Muscle layer of colon (tissue), 2 donors: ENCODE data around the gene NUP93.
"Not testable (repeated sequence)": the region's sequence is repeated elsewhere in the genome, so short reads cannot be mapped to it uniquely, and the experiment has no call there.

ENCODE experiments used
- H3K27ac ChIP-seq: one replicate; pipeline ENCODE4 v1.7.0; 2013; ENCODE audit warnings: low read depth, mild to moderate bottlenecking, low read length, moderate library complexity
- H3K27me3 ChIP-seq, 2 donors: one replicate each; pipeline ENCODE4 v1.7.0; 2013; ENCODE audit warnings: low read length in 2 of 2, mild to moderate bottlenecking in 2 of 2; ENCODE audit not compliant: insufficient read depth in 2 of 2, control insufficient read depth in 1 of 2
- H3K36me3 ChIP-seq: one replicate; pipeline ENCODE4 v1.7.0; 2013; ENCODE audit warnings: mild to moderate bottlenecking, low read length; ENCODE audit not compliant: insufficient read depth
- H3K4me1 ChIP-seq: one replicate; pipeline ENCODE4 v1.7.0; 2013; ENCODE audit warnings: mild to moderate bottlenecking, low read length; ENCODE audit not compliant: insufficient read depth
- H3K4me3 ChIP-seq, 2 donors: one replicate each; pipeline ENCODE4 v1.7.0; 2013; ENCODE audit warnings: low read length in 2 of 2, low read depth in 1 of 2, mild to moderate bottlenecking in 1 of 2, moderate library complexity in 1 of 2
- H3K9ac ChIP-seq: one replicate; pipeline ENCODE4 v1.7.0; 2013; ENCODE audit warnings: low read length
- H3K9me3 ChIP-seq: one replicate; pipeline ENCODE4 v1.7.0; 2013; ENCODE audit warnings: mild to moderate bottlenecking, low read length
- donor health status: abdominal sarcoma.
- donor health status: Adenocarcinoma of cecum.

Gene NUP93

DNA sequence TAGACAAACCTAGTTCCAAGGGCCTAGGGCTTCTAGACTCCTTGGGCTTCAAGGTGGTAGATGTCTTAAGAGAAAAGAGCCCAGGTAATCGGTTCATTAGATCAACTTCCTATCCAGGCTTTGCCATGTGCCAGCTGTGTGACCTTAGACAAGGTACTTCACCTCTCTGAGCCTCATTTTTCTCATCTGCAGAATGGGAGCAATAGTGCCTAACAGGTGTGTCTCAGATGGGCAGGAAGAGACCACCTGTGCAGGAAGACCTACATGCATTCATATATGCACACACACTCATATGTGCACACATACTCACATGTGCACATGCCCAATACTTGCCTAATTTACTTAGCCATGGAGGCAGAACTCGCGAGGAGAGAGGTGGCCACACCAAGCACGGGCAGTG, 150.8 kb downstream of the NUP93 start:
- Histone ChIP-seq H3K9me3 (no peaks in the 10 kb centered on the region), H3K9ac (no peak overlapping the region), H3K4me3 (no peak overlapping the region), H3K36me3 (no peaks in the 10 kb centered on the region), H3K4me1 (no peaks in the 10 kb centered on the region), H3K27me3 (no peaks in the 10 kb centered on the region), H3K27ac (no peak overlapping the region)

DNA sequence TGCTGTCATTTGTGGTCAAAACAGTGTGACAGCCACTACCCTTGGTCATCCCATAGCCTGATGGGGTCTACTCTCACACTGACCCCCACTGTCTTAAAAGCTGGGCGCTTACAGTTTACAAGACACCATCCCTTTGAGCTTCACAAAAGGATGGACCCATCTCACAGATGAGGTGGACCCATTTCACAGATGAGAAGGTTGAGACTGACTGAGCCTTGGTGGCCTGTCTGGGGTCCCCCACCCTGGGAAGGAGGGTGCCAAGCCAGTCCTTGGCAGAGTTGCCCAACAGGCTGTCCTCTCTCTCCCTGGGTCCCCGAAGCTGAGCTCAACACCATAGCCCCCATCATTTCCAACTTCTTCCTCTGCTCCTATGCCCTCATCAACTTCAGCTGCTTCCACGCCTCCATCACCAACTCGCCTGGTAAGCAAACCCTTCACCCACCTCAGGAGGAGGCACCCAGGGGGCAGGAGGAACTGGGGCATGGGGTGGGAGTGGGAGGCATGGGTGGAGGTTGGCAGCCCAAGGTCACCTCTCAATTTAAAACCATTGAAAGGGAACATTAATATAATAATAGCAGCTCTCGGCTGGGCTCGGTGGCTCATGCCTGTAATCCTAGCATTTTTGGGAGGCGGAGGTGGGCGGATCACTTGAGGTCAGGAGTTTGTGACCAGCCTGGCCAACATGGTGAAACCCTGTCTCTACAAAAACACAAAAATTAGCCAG, 152.3 kb downstream of the NUP93 start:
- no peak overlapping the region for H3K27ac ChIP-seq
- H3K9me3 ChIP-seq: no peaks in the 10 kb centered on the region
- no peak overlapping the region for H3K4me3 ChIP-seq
- H3K4me1 ChIP-seq: no peaks in the 10 kb centered on the region
- H3K9ac ChIP-seq: no peak overlapping the region
- no peaks in the 10 kb centered on the region for H3K36me3 ChIP-seq
- no peaks in the 10 kb centered on the region for H3K27me3 ChIP-seq

DNA sequence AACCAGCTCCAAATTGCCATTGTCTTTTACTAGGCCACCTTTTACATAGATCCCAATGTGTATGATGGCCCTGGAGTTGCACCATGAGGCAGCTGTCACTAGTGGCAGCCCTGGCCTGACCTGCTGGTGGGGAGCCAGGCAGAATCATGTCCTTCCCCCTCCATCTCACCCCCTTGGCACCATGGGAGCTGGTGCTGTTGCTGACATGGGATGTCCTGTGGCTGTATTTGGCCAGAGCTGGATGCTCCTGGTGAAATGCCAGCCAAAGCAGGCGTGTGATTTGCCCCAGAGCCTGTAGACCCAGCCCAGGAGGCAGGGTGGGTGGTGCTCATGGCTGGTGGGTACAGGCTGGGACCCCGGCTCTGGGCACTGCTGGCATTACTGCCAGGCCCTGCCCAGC, 153.7 kb downstream of the NUP93 start:
- no peaks in the 10 kb centered on the region for H3K4me1 ChIP-seq
- H3K9me3 ChIP-seq: no peaks in the 10 kb centered on the region
- no peaks in the 10 kb centered on the region for H3K27me3 ChIP-seq
- H3K4me3 ChIP-seq: no peak overlapping the region
- H3K36me3 ChIP-seq: no peaks in the 10 kb centered on the region
- no peak overlapping the region for H3K9ac ChIP-seq
- H3K27ac ChIP-seq: no peak overlapping the region

DNA sequence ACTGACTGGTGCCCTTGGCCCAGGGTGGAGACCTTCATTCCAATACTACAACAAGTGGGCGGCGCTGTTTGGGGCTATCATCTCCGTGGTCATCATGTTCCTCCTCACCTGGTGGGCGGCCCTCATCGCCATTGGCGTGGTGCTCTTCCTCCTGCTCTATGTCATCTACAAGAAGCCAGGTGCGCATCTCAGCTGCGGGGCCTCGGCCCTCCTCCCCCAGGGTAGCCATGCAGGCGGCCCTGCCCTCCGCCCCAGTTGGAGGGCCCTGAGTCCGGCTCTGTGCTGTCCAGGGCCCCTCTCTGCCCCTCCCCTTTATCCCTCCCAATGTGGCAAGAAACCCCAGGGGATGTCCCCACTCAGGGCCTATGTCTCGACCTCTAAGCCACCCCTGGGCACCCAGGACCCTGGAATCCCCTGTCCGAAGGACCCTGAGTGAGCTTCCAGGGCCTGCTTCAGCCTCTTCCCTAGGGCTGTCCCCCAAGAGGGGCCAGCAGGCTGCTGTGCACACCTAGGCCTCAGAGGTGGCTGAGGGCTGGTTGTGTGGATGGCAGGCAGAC, 154.2 kb downstream of the NUP93 start:
- Histone ChIP-seq H3K27ac (no peak overlapping the region), H3K4me1 (no peaks in the 10 kb centered on the region), H3K36me3 (no peaks in the 10 kb centered on the region), H3K4me3 (no peak overlapping the region), H3K9me3 (no peaks in the 10 kb centered on the region), H3K9ac (no peak overlapping the region), H3K27me3 (no peaks in the 10 kb centered on the region)

DNA sequence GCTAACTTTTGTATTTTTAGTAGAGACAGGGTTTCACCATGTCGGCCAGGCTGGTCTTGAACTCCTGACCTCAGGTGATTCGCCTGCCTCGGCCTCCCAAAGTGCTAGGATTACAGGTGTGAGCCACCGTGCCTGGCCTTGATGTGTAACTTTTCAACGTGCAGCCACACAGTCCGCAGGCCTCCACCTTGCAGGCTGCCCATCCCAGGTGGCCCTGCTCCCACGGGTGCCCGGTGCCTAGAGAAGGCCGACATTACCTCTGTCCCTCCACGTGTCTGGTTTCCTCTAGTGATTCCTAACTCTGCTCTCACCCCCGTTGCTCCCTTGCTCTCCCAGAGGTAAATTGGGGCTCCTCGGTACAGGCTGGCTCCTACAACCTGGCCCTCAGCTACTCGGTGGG, 155.0 kb downstream of the NUP93 start:
- H3K36me3 ChIP-seq, H3K4me3 ChIP-seq, H3K27me3 ChIP-seq, H3K27ac ChIP-seq, H3K4me1 ChIP-seq, H3K9me3 ChIP-seq, H3K9ac ChIP-seq: not testable (repeated sequence)

DNA sequence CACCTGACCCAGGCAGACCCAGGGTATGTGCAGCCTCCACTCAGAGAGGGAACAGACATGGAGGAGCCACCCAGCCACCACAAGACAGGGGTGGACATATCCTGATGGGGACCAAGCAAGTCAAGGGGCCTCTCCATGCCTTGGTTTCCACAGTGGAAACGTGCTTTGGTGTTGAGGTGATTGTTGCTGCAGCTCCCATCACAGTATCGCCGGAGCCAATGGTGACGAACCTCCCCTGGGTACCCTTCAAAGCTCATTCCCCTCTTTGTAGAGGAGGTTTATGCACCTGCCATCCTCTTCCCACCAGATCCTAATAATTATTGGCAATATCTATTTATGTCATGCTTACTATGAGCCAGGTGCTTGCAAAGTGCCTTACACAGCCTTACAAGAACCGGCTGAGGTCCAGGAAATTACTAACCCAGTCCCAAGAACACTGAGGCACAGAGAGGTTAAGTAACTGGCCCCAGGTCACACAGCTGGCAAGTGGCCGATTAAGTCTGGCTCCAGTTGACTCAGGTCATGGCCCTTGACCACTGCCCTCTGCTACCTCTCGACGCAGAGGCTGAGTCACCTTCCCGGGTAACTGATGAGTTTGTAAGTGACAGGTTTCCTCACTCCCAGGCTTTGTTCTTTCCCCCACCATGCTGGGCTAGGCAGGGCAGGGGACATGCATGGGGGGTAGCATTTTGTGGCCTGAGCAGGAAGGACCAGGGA, 155.7 kb downstream of the NUP93 start:
- Histone ChIP-seq H3K36me3 (no peaks in the 10 kb centered on the region), H3K27ac (no peak overlapping the region), H3K4me3 (no peak overlapping the region), H3K9ac (no peak overlapping the region), H3K9me3 (no peaks in the 10 kb centered on the region), H3K4me1 (no peaks in the 10 kb centered on the region), H3K27me3 (no peaks in the 10 kb centered on the region)

DNA sequence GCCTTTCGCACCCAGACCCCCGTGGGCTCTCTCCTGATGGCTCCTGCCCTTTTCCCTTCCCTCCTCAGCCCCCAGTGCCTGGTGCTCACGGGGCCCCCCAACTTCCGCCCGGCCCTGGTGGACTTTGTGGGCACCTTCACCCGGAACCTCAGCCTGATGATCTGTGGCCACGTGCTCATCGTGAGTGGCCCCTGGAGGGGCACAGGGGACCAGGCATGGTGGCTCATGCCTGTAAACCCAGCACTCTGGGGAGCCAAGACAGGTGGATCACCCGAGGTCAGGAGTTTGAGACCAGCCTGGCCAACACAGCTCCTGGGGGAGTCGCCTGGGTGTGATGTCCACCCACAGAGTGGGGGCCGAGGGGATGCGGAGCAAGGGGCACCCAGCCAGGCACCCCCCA, 156.4 kb downstream of the NUP93 start:
- no peaks in the 10 kb centered on the region for H3K27me3 ChIP-seq
- H3K4me1 ChIP-seq: no peaks in the 10 kb centered on the region
- no peaks in the 10 kb centered on the region for H3K9me3 ChIP-seq
- no peaks in the 10 kb centered on the region for H3K36me3 ChIP-seq
- no peak overlapping the region for H3K9ac ChIP-seq
- H3K27ac ChIP-seq: no peak overlapping the region
- H3K4me3 ChIP-seq: no peak overlapping the region

DNA sequence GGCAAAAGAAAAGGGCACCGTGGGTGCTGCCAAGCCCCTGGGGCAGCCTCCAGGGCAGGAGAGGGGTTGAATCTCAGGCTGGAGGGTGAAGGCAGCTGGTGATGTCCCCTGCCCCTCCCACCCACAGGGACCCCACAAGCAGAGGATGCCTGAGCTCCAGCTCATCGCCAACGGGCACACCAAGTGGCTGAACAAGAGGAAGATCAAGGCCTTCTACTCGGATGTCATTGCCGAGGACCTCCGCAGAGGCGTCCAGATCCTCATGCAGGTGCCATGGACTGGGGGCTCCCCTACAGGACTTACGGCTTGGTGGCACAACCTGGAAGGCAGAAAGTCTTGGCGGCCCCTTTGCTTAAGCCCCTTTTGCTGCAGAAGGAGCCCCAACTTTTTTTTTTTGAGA, 156.9 kb downstream of the NUP93 start:
- Histone ChIP-seq H3K27me3 (no peaks in the 10 kb centered on the region), H3K4me1 (no peaks in the 10 kb centered on the region), H3K36me3 (no peaks in the 10 kb centered on the region), H3K4me3 (no peak overlapping the region), H3K27ac (no peak overlapping the region), H3K9ac (no peak overlapping the region), H3K9me3 (no peaks in the 10 kb centered on the region)

DNA sequence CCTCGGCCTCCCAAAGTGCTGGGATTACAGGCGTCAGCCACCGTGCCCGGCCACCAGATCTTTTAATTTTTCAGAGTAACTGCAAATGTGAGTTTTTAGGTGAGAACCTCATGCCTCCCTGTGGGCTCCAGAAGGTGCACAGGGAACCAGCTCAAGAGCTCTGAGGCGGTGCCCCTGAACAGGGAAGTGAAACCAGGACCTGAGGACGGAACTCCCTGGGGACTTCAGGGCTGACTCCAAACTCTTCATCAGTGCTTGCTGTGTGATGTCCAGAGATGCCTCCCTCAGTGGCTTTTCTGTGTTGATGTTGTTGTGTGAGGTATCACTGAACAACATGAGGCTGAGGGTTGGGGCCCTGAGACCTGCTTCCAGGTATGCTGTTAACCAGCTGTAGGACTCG, 158.9 kb downstream of the NUP93 start:
- Histone ChIP-seq H3K4me1 (no peaks in the 10 kb centered on the region), H3K4me3 (no peak overlapping the region), H3K36me3 (no peaks in the 10 kb centered on the region), H3K27me3 (no peaks in the 10 kb centered on the region), H3K27ac (no peak overlapping the region), H3K9me3 (no peaks in the 10 kb centered on the region), H3K9ac (no peak overlapping the region)

DNA sequence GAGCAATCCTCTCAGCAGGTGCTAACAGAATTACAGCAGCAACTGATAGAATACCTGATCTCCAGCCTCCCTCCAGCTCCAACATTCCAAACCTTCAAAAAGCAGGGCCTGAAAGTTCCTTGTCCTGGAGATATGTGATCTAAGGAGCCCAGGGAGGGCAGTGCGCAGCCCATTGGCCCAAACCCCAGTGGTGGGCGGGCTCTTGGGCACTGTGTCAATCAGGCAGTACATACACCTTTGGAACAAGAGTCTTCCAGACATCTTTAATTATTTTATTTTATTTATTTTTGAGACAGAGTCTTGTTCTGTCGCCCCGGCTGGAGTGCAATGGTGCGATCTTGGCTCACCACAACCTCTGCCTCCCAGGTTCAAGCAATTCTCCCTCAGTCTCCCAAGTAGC, 159.3 kb downstream of the NUP93 start:
- no peaks in the 10 kb centered on the region for H3K9me3 ChIP-seq
- no peaks in the 10 kb centered on the region for H3K36me3 ChIP-seq
- no peaks in the 10 kb centered on the region for H3K4me1 ChIP-seq
- H3K4me3 ChIP-seq: no peak overlapping the region
- no peak overlapping the region for H3K27ac ChIP-seq
- no peak overlapping the region for H3K9ac ChIP-seq
- H3K27me3 ChIP-seq: no peaks in the 10 kb centered on the region

DNA sequence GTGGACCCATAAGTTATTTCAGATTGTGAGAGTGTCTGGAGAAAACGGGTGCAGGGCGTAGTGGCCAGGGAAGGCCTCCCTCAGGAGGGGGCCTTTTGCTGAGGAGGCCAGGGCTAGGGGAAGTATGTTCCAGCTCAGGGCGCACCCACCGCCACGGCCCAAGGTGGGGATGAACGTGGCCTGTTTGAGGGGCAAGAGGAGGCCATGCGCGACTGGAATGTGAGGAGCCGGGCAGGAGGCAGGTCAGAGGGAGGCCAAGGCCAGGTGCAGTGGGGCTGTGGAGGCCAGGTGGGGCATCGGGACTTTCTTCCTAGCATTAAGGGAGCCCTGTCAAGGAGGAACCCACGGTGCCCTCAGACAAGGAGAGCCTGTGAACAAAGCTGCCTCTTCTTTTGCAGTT, 161.8 kb downstream of the NUP93 start:
- H3K27me3 ChIP-seq: no peaks in the 10 kb centered on the region
- no peak overlapping the region for H3K27ac ChIP-seq
- no peaks in the 10 kb centered on the region for H3K9me3 ChIP-seq

DNA sequence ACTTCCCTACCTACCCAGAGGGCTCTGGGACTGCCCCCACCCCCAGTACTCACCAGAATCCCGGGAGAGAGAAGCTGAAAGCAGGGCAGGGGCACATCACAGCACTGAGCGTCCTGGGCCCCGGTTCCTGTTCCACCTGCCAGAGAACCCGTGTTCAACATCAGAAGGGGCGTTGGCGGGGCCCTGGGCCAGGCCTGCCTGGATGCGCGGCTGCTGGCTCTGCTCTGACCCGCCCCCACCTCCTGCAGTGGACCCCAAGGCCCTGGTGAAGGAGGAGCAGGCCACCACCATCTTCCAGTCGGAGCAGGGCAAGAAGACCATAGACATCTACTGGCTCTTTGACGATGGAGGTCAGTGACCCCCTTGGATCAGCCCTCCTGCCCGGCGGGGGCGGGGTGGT, 162.8 kb downstream of the NUP93 start:
- no peak overlapping the region for H3K9ac ChIP-seq
- no peaks in the 10 kb centered on the region for H3K27me3 ChIP-seq
- no peaks in the 10 kb centered on the region for H3K4me1 ChIP-seq
- no peak overlapping the region for H3K27ac ChIP-seq
- no peak overlapping the region for H3K4me3 ChIP-seq
- no peaks in the 10 kb centered on the region for H3K9me3 ChIP-seq
- H3K36me3 ChIP-seq: no peaks in the 10 kb centered on the region

More for the DNA sequence above, 161.8 kb downstream of the NUP93 start:
- no peak overlapping the region for H3K9ac ChIP-seq
- H3K4me3 ChIP-seq: no peak overlapping the region
- no peaks in the 10 kb centered on the region for H3K4me1 ChIP-seq
- H3K36me3 ChIP-seq: no peaks in the 10 kb centered on the region
